HEK293 (cell line): Measurements from ENCODE around the gene SAE1.

Experiments used
- CTCF ChIP-seq: fragments of 450-650 bp; formaldehyde crosslinking; IDR thresholded peaks from 2 replicates; pipeline ENCODE4 v1.5.1; 2016; ENCODE audit warnings: missing biosample characterization, missing genetic modification characterization
- ZNF214 ChIP-seq: fragments of 450-650 bp; formaldehyde crosslinking; IDR thresholded peaks from 2 replicates; pipeline ENCODE4 v1.5.1; 2017; ENCODE audit warnings: missing biosample characterization, mild to moderate bottlenecking, missing genetic modification characterization, borderline replicate concordance
- ZNF274 ChIP-seq, 2 experiments: fragments of 200-500 bp in 1 of 2; fragments of 450-650 bp in 1 of 2; sonication (Bioruptor generic) in 1 of 2; formaldehyde crosslinking in 1 of 2; IDR thresholded peaks; 2 replicates each; pipeline versions ENCODE4 v1.5.1 to v1.6.1; 2014 to 2016; ENCODE audit warnings: borderline replicate concordance in 1 of 2, inconsistent platforms in 1 of 2, low read length in 1 of 2, missing biosample characterization in 1 of 2, missing genetic modification characterization in 1 of 2
- ZNF473 ChIP-seq: fragments of 450-650 bp; formaldehyde crosslinking; IDR thresholded peaks from 2 replicates; pipeline ENCODE4 v1.5.1; 2017; ENCODE audit warnings: missing biosample characterization, missing genetic modification characterization
- ZNF785 ChIP-seq: fragments of 450-650 bp; formaldehyde crosslinking; IDR thresholded peaks from 2 replicates; pipeline ENCODE4 v1.5.1; 2016; ENCODE audit warnings: missing biosample characterization, missing genetic modification characterization

GRCh38 chr19:47084879-47085439 lies 45.7 kb upstream of the SAE1 start:
- TF ChIP-seq ZNF473 (tag by site-specific recombination) = no peak
- TF ChIP-seq CTCF = no peak
- TF ChIP-seq ZNF274 (IDR thresholded peaks at IDR 0.05; ENCODE audit: low read length) = no peak
- no peak for TF ChIP-seq ZNF274 (tag by site-specific recombination; IDR thresholded peaks at IDR 0.05; ENCODE audit: borderline replicate concordance)
- TF ChIP-seq ZNF214 (tag by site-specific recombination) = no peak
- TF ChIP-seq ZNF785 (tag by site-specific recombination) = no peak
